ENCODE measurements around the gene UBL5. TPM values are rescaled to one million over a fixed set of nuclear protein-coding genes. Genes with fewer than 3 reads are reported as not detected.

UBL5 gene
- total RNA-seq, 2 donors from 2014 or later, result 677 to 684 TPM

GRCh38 chr19:9848060-9848459 is 20.3 kb downstream of the UBL5 start:
- Histone ChIP-seq H3K4me1 (peaks cover 0 to 10% of the 10 kb centered on the region in 2 donors), H3K4me3 (no peak overlapping the region), H3K9me3 (no peaks in the 10 kb centered on the region), H3K27ac (no peak overlapping the region), H3K36me3 (peaks cover 32% of the 10 kb centered on the region), H3K27me3 (no peaks in the 10 kb centered on the region)
- TF ChIP-seq CTCF (IDR thresholded peaks at IDR 0.05), result no peak
- no peak for DNase-seq (ENCODE audit: low spot score)

- TF ChIP-seq CTCF (IDR thresholded peaks at IDR 0.05), result no peak
- H3K27ac ChIP-seq, result no peak overlapping the region
- H3K36me3 ChIP-seq, result peaks cover 25% of the 10 kb centered on the region
- no peaks in the 10 kb centered on the region for H3K27me3 ChIP-seq
- peaks cover 0 to 9% of the 10 kb centered on the region in 2 donors for H3K4me1 ChIP-seq
- no peaks in the 10 kb centered on the region for H3K9me3 ChIP-seq
- no peak overlapping the region for H3K4me3 ChIP-seq
- no peak for DNase-seq (ENCODE audit: low spot score)
These were observed 21.0 kb downstream of the UBL5 start for GRCh38 chr19:9848762-9849161.

GRCh38 chr19:9849791-9850190 is 22.1 kb downstream of the UBL5 start:
- Histone ChIP-seq H3K27ac (no peak overlapping the region), H3K9me3 (no peaks in the 10 kb centered on the region), H3K4me1 (peaks cover 0 to 9% of the 10 kb centered on the region in 2 donors), H3K36me3 (peaks cover 14% of the 10 kb centered on the region), H3K27me3 (no peaks in the 10 kb centered on the region), H3K4me3 (no peak overlapping the region)
- DNase-seq (ENCODE audit: low spot score), result no peak
- no peak for TF ChIP-seq CTCF (IDR thresholded peaks at IDR 0.05)

- Histone ChIP-seq H3K4me1 (peaks cover 0 to 9% of the 10 kb centered on the region in 2 donors), H3K36me3 (peaks cover 12% of the 10 kb centered on the region)
- no peak for DNase-seq (ENCODE audit: low spot score)
These were observed 22.7 kb downstream of the UBL5 start for GRCh38 chr19:9850235-9850959.

GRCh38 chr19:9854282-9854846 is 26.6 kb downstream of the UBL5 start:
- no peak overlapping the region for H3K27ac ChIP-seq
- no peaks in the 10 kb centered on the region for H3K4me1 ChIP-seq
- no peaks in the 10 kb centered on the region for H3K27me3 ChIP-seq
- TF ChIP-seq CTCF (IDR thresholded peaks at IDR 0.05), result no peak
- no peak overlapping the region for H3K4me3 ChIP-seq
- H3K9me3 ChIP-seq, result no peaks in the 10 kb centered on the region
- no peak for DNase-seq (ENCODE audit: low spot score)
- H3K36me3 ChIP-seq, result no peaks in the 10 kb centered on the region

More at GRCh38 chr19:9850235-9850959, 22.7 kb downstream of the UBL5 start:
- no peak overlapping the region for H3K4me3 ChIP-seq
- H3K27ac ChIP-seq, result no peak overlapping the region
- no peak for TF ChIP-seq CTCF (IDR thresholded peaks at IDR 0.05)
- H3K27me3 ChIP-seq, result no peaks in the 10 kb centered on the region
- no peaks in the 10 kb centered on the region for H3K9me3 ChIP-seq

All from right atrium auricular region (tissue), 2 donors.